ENCODE data around the gene MTERF4.
"Not testable (repeated sequence)": the region's sequence is repeated elsewhere in the genome, so short reads cannot be mapped to it uniquely, and the experiment has no call there.

Gene MTERF4

GRCh38 chr2:241108271-241109209, 6.5 kb upstream of the MTERF4 start:
- DNase-seq (ENCODE audit: low read depth) = no peak
- no peak overlapping the region for H3K4me3 ChIP-seq (ENCODE audit: control insufficient read depth, low read depth, low read length)
- no peak for TF ChIP-seq CTCF (conservative IDR thresholded peaks at IDR 0.05; ENCODE audit: control insufficient read depth, insufficient read depth, low read depth, low read length)

GRCh38 chr2:241107031-241107783, 5.1 kb upstream of the MTERF4 start:
- no peak for TF ChIP-seq CTCF (conservative IDR thresholded peaks at IDR 0.05; ENCODE audit: control insufficient read depth, insufficient read depth, low read depth, low read length)
- DNase-seq (ENCODE audit: low read depth) = no peak

GRCh38 chr2:241105641-241106040, 3.6 kb upstream of the MTERF4 start:
- H3K4me3 ChIP-seq (ENCODE audit: control insufficient read depth, low read depth, low read length) = no peak overlapping the region
- TF ChIP-seq CTCF (conservative IDR thresholded peaks at IDR 0.05; ENCODE audit: control insufficient read depth, insufficient read depth, low read depth, low read length) = no peak
- DNase-seq (ENCODE audit: low read depth) = no peak

More at GRCh38 chr2:241107031-241107783, 5.1 kb upstream of the MTERF4 start:
- no peak overlapping the region for H3K4me3 ChIP-seq (ENCODE audit: control insufficient read depth, low read depth, low read length)

- DNase-seq (ENCODE audit: low read depth) = not testable (repeated sequence)
Measured at GRCh38 chr2:241104611-241105010, 2.5 kb upstream of the MTERF4 start.

GRCh38 chr2:241103176-241103595, 1.1 kb upstream of the MTERF4 start:
- TF ChIP-seq CTCF (conservative IDR thresholded peaks at IDR 0.05; ENCODE audit: control insufficient read depth, insufficient read depth, low read depth, low read length) = no peak
- DNase-seq (ENCODE audit: low read depth) = no peak
- H3K4me3 ChIP-seq (ENCODE audit: control insufficient read depth, low read depth, low read length) = peak overlapping the region; percentile 73

More at GRCh38 chr2:241104611-241105010, 2.5 kb upstream of the MTERF4 start:
- H3K4me3 ChIP-seq (ENCODE audit: control insufficient read depth, low read depth, low read length) = not testable (repeated sequence)

- no peak for DNase-seq (ENCODE audit: low read depth)
- H3K4me3 ChIP-seq (ENCODE audit: control insufficient read depth, low read depth, low read length) = no peak overlapping the region
- TF ChIP-seq CTCF (conservative IDR thresholded peaks at IDR 0.05; ENCODE audit: control insufficient read depth, insufficient read depth, low read depth, low read length) = no peak
Measured at GRCh38 chr2:241099246-241099645, 2.8 kb downstream of the MTERF4 start.

- no peak overlapping the region for H3K4me3 ChIP-seq (ENCODE audit: control insufficient read depth, low read depth, low read length)
- no peak for DNase-seq (ENCODE audit: low read depth)
- TF ChIP-seq CTCF (conservative IDR thresholded peaks at IDR 0.05; ENCODE audit: control insufficient read depth, insufficient read depth, low read depth, low read length) = no peak
Measured at GRCh38 chr2:241096979-241097378, 5.1 kb downstream of the MTERF4 start.

All from fibroblast of mammary gland (primary cell).